Measurements from ENCODE around the gene TNS3. TPM values are rescaled to one million over a fixed set of nuclear protein-coding genes. Genes with fewer than 3 reads are reported as not detected.

Gene TNS3
- total and polyA plus RNA-seq, 2 of the 13 experiments (the other 11 are each of a cell fraction or from before 2014, with no cell fraction given), result 52.9 to 55.7 TPM

GRCh38 chr7:47605816-47606575, 24.1 kb upstream of the TNS3 start:
- Histone ChIP-seq H3K79me2 (ENCODE audit: insufficient read depth, low read length) (no peaks in the 10 kb centered on the region), H3K4me2 (ENCODE audit: low read depth, low read length) (peak overlapping the region; percentile 18), H3K4me1 (ENCODE audit: insufficient read depth, low read length) (peaks cover 100% of the 10 kb centered on the region), H2AFZ (ENCODE audit: low read length) (no peak overlapping the region), H3K4me3 (replicated peaks in 1 of 3; ENCODE audit: insufficient read depth in 1 of 3, low read depth in 2 of 3, low read length in 3 of 3) (no peak overlapping the region), H3K9ac (ENCODE audit: insufficient read depth, low read depth, low read length) (peak overlapping the region; percentile 42; the same call in 1 of the 2 replicates), H4K20me1 (ENCODE audit: insufficient read depth, low read length) (no peaks in the 10 kb centered on the region), H3K27ac (ENCODE audit: extremely low read length, insufficient read depth, low read length) (peak overlapping the region; percentile 87), H3K27me3 (ENCODE audit: control insufficient read depth in 1 of 2, insufficient read depth in 2 of 2, low read length in 2 of 2) (no peaks in the 10 kb centered on the region), H3K36me3 (replicated peaks in 1 of 2; ENCODE audit: control insufficient read depth in 1 of 2, insufficient read depth in 2 of 2, low read length in 2 of 2) (no peaks in the 10 kb centered on the region), H3K9me3 (ENCODE audit: low read length) (no peaks in the 10 kb centered on the region)
- DNase-seq (ENCODE audit: low spot score) (no peak), FAIRE-seq (no peak), ATAC-seq (peak; percentile 1; the same call in 1 of the 3 replicates)
- TF ChIP-seq LRRFIP1 (CRISPR knock-in tag; conservative IDR thresholded peaks at IDR 0.05) (no peak), ZMYM4 (CRISPR knock-in tag; IDR thresholded peaks at IDR 0.05) (0 out of 2 replicates have a peak, but pooled peaks have one; percentile 8), PRDM10 (CRISPR knock-in tag; IDR thresholded peaks at IDR 0.05; ENCODE audit: low read depth) (no peak), POGK (CRISPR knock-in tag; conservative IDR thresholded peaks at IDR 0.05) (no peak), REST (IDR thresholded peaks at IDR 0.05; ENCODE audit: borderline replicate concordance in 1 of 2, low read depth in 1 of 2, low read length in 2 of 2) (no peak), ZBTB38 (CRISPR knock-in tag; IDR thresholded peaks at IDR 0.05) (peak; percentile 44; the same call in 1 of the 2 replicates), SPEN (CRISPR knock-in tag; IDR thresholded peaks at IDR 0.05; ENCODE audit: low read depth) (0 out of 2 replicates have a peak, but pooled peaks have one; percentile 11), TRIM22 (IDR thresholded peaks at IDR 0.05) (no peak)
- in situ Hi-C loops (cut with HindIII; ENCODE audit: extremely low pct_ligation_motif_present, low pct_unique_long_range_greater_than_20kb), result no loop called here
- BruUV-seq (replicated peaks), result no TSS peak
- WGBS (ENCODE audit: low lambda C conversion rate), result 82% methylated on average over 4 of the region's 9 CpGs
- ChIA-PET POLR2A (interaction anchor here (1.0 to 2.6 kb wide), 6 partner anchors 15 to 181 kb away, joined by 3 to 15 read pairs (median 6); partner anchors contain the start of gene TNS3), CTCF (ENCODE audit: low intra/inter-chr PET ratio, low total read pairs) (no interaction called here)
- intact Hi-C loops (cut with micrococcal nuclease; ENCODE audit: unreplicated experiment), result loop anchor here (1.0 to 10.0 kb wide), 7 partner anchors 17 to 209 kb away; no protein-coding TSS in a partner anchor

Measured in HepG2 (cell line).